Measurements from ENCODE around the gene DAP. TPM values are rescaled to one million over a fixed set of nuclear protein-coding genes. Genes with fewer than 3 reads are reported as not detected.

DAP gene
- total RNA-seq, 1 experiment from 2014 or later = 106 TPM

DNA sequence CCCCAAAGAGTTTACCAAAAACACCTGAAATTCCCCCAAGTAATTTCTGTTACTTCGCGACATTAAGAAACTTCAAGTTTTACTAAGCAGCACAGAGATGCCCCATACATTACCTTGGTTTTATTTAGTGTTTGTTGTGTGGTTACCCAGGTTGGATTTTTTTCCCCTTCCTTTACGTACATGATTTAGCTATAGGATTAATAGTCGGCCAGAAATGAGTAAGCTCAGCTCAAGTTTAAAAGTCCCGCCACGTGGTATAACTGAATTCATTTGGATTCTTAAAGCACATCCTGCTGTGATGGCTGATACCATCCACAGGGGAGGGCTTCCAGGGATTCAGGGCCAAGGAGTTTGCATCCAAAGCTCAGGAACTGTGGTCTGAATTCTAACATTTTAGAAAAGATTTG lies 75.9 kb downstream of the DAP start:
- H3K4me1 ChIP-seq (ENCODE audit: insufficient read depth, low read length) = no peaks in the 10 kb centered on the region
- H3K27ac ChIP-seq (ENCODE audit: low read length) = no peak overlapping the region
- DNase-seq (no peak), ATAC-seq (no peak)
- no peaks in the 10 kb centered on the region for H3K9me3 ChIP-seq (ENCODE audit: low read length)
- H3K79me2 ChIP-seq (ENCODE audit: low read length) = peaks cover 14% of the 10 kb centered on the region
- CTCF ChIA-PET = no interaction called here
- 0 out of 2 replicates have a peak, but pooled peaks cover 10% of the 10 kb centered on the region for H4K20me1 ChIP-seq (ENCODE audit: low read length)
- TF ChIP-seq EZH2phosphoT487 (IDR thresholded peaks at IDR 0.05; ENCODE audit: borderline replicate concordance, low read length) (no peak), EZH2 (IDR thresholded peaks at IDR 0.05; ENCODE audit: low read length, unreplicated experiment) (no peak)
- TF ChIP-seq, protein P1, sequence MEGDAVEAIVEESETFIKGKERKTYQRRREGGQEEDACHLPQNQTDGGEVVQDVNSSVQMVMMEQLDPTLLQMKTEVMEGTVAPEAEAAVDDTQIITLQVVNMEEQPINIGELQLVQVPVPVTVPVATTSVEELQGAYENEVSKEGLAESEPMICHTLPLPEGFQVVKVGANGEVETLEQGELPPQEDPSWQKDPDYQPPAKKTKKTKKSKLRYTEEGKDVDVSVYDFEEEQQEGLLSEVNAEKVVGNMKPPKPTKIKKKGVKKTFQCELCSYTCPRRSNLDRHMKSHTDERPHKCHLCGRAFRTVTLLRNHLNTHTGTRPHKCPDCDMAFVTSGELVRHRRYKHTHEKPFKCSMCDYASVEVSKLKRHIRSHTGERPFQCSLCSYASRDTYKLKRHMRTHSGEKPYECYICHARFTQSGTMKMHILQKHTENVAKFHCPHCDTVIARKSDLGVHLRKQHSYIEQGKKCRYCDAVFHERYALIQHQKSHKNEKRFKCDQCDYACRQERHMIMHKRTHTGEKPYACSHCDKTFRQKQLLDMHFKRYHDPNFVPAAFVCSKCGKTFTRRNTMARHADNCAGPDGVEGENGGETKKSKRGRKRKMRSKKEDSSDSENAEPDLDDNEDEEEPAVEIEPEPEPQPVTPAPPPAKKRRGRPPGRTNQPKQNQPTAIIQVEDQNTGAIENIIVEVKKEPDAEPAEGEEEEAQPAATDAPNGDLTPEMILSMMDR (conservative IDR thresholded peaks at IDR 0.05; ENCODE audit: low read depth, low read length) = no peak
- H3K4me3 ChIP-seq (ENCODE audit: low read length) = no peak overlapping the region
- POLR2A ChIA-PET (ENCODE audit: unreplicated experiment) = no interaction called here
- H3K27me3 ChIP-seq (ENCODE audit: low read length) = no peaks in the 10 kb centered on the region
- H3F3A ChIP-seq (ENCODE audit: low read length, unreplicated experiment) = no peaks in the 10 kb centered on the region
- no peak overlapping the region for H3K4me2 ChIP-seq (ENCODE audit: low read length)
- no peaks in the 10 kb centered on the region for H3K9me2 ChIP-seq (replicated peaks; ENCODE audit: low read length)
- H3K9ac ChIP-seq (ENCODE audit: low read length) = no peak overlapping the region
- no TSS peak for BruUV-seq (replicated peaks)
- H2AFZ ChIP-seq (ENCODE audit: low read length) = no peak overlapping the region
- peaks cover 80% of the 10 kb centered on the region for H3K36me3 ChIP-seq (ENCODE audit: low read depth, low read length)
- intact Hi-C loops (cut with micrococcal nuclease) = no loop called here

- H3K27me3 ChIP-seq (ENCODE audit: low read length) = no peaks in the 10 kb centered on the region
- DNase-seq = no peak
- no peaks in the 10 kb centered on the region for H3K9me2 ChIP-seq (replicated peaks; ENCODE audit: low read length)
- 0 out of 2 replicates have a peak, but pooled peaks cover 10% of the 10 kb centered on the region for H4K20me1 ChIP-seq (ENCODE audit: low read length)
- no peaks in the 10 kb centered on the region for H3K9me3 ChIP-seq (ENCODE audit: low read length)
- TF ChIP-seq, protein P1 (conservative IDR thresholded peaks at IDR 0.05; ENCODE audit: low read depth, low read length) = no peak
- TF ChIP-seq EZH2 (IDR thresholded peaks at IDR 0.05; ENCODE audit: low read length, unreplicated experiment) (no peak), EZH2phosphoT487 (IDR thresholded peaks at IDR 0.05; ENCODE audit: borderline replicate concordance, low read length) (no peak)
- peaks cover 80% of the 10 kb centered on the region for H3K36me3 ChIP-seq (ENCODE audit: low read depth, low read length)
- H3K79me2 ChIP-seq (ENCODE audit: low read length) = peaks cover 7% of the 10 kb centered on the region
- no peak for ATAC-seq
- H2AFZ ChIP-seq (ENCODE audit: low read length) = no peak overlapping the region
- H3K4me1 ChIP-seq (ENCODE audit: insufficient read depth, low read length) = no peaks in the 10 kb centered on the region
- intact Hi-C loops (cut with micrococcal nuclease) = no loop called here
- ChIA-PET CTCF (no interaction called here), POLR2A (ENCODE audit: unreplicated experiment) (no interaction called here)
- no peak overlapping the region for H3K9ac ChIP-seq (ENCODE audit: low read length)
- no peak overlapping the region for H3K4me2 ChIP-seq (ENCODE audit: low read length)
- no peak overlapping the region for H3K4me3 ChIP-seq (ENCODE audit: low read length)
- no peaks in the 10 kb centered on the region for H3F3A ChIP-seq (ENCODE audit: low read length, unreplicated experiment)
- no peak overlapping the region for H3K27ac ChIP-seq (ENCODE audit: low read length)
- no TSS peak for BruUV-seq (replicated peaks)
Observed at GRCh38 chr5:10684303-10685086, 76.5 kb downstream of the DAP start.

All from PC-3 (cell line).